WTC11 (cell line): ENCODE data around the gene ACTC1. TPM values are rescaled to one million over a fixed set of nuclear protein-coding genes. Genes with fewer than 3 reads are reported as not detected.

ENCODE experiments used
- ATAC-seq: fragments of 200-7000 bp; cut with Tn5 transposase; 2 replicates; pipeline ENCODE4 v1.10.0; 2021; ENCODE audit warnings: mild to moderate bottlenecking, moderate library complexity
- CTCF ChIA-PET: fragments of 300-600 bp; sonication (Branson Sonifier 250); formaldehyde crosslinking; loops from one replicate; lab custom pipeline; 2021; ENCODE audit warnings: antibody characterized with exemption; lab: Charles Lee
- POLR2A ChIA-PET: fragments of 350-600 bp; sonication (Branson Sonifier 250); formaldehyde crosslinking; loops from one replicate; lab custom pipeline; 2021; ENCODE audit warnings: antibody characterized with exemption; lab: Charles Lee
- DNase-seq: peaks from one replicate; pipeline ENCODE4 v3.0.0; 2021; ENCODE audit warnings: low spot score
- H3K27ac Mint-ChIP-seq: 2 replicates; pipeline ENCODE4 v1.8.0; 2021; ENCODE audit warnings: mixed read lengths
- H3K27me3 Mint-ChIP-seq: 2 replicates; pipeline ENCODE4 v1.8.0; 2021; ENCODE audit warnings: low read depth, mild to moderate bottlenecking, moderate library complexity, mixed read lengths
- H3K36me3 Mint-ChIP-seq: 2 replicates; pipeline ENCODE4 v1.8.0; 2021; ENCODE audit warnings: mixed read lengths
- H3K4me1 Mint-ChIP-seq: 2 replicates; pipeline ENCODE4 v1.8.0; 2022; ENCODE audit warnings: mixed read lengths
- H3K4me3 Mint-ChIP-seq: 2 replicates; pipeline ENCODE4 v1.8.0; 2021; ENCODE audit warnings: mild to moderate bottlenecking, moderate library complexity, mixed read lengths
- H3K9me3 Mint-ChIP-seq: 2 replicates; pipeline ENCODE4 v1.8.0; 2021; ENCODE audit warnings: mixed read lengths
- CBFB ChIP-seq: sonication (generic); formaldehyde crosslinking; IDR thresholded peaks from 2 replicates; pipeline ENCODE4 v1.8.1; 2022; ENCODE audit warnings: mild to moderate bottlenecking, low read depth, missing genetic modification reagents
- GTF2I ChIP-seq: fragments of 250-450 bp; sonication (Bioruptor Pico); conservative IDR thresholded peaks from 2 replicates; pipeline ENCODE4 v1.4.0; 2021; ENCODE audit warnings: mild to moderate bottlenecking
- JAZF1 ChIP-seq: fragments of 250-450 bp; sonication (Bioruptor Pico); IDR thresholded peaks from 2 replicates; pipeline ENCODE4 v1.9.0; 2021; ENCODE audit warnings: moderate library complexity, mild to moderate bottlenecking, inconsistent platforms
- NR2C2 ChIP-seq: sonication (generic); formaldehyde crosslinking; IDR thresholded peaks from 2 replicates; pipeline ENCODE4 v1.8.0; 2022; ENCODE audit warnings: mild to moderate bottlenecking, missing genetic modification reagents
- SMAD4 ChIP-seq: sonication (generic); formaldehyde crosslinking; IDR thresholded peaks from 2 replicates; pipeline ENCODE4 v1.8.0; 2022; ENCODE audit warnings: mild to moderate bottlenecking, missing genetic modification reagents
- SP1 ChIP-seq: sonication (generic); formaldehyde crosslinking; conservative IDR thresholded peaks from 2 replicates; pipeline ENCODE4 v1.8.1; 2022; ENCODE audit warnings: missing genetic modification reagents
- TCF7 ChIP-seq: sonication (generic); formaldehyde crosslinking; IDR thresholded peaks from 2 replicates; pipeline ENCODE4 v1.8.0; 2022; ENCODE audit warnings: mild to moderate bottlenecking, low read depth, missing genetic modification reagents, moderate library complexity
- TEAD4 ChIP-seq: sonication (generic); formaldehyde crosslinking; IDR thresholded peaks from 2 replicates; pipeline ENCODE4 v1.8.0; 2022; ENCODE audit warnings: mild to moderate bottlenecking, missing genetic modification reagents
- ZNF219 ChIP-seq: sonication (generic); formaldehyde crosslinking; IDR thresholded peaks from 2 replicates; pipeline ENCODE4 v1.8.0; 2023; ENCODE audit warnings: missing genetic modification reagents, mild to moderate bottlenecking, borderline replicate concordance
- ZNF423 ChIP-seq: fragments of 250-450 bp; sonication (Bioruptor Pico); IDR thresholded peaks from 2 replicates; pipeline ENCODE4 v2.1.2; 2022; ENCODE audit warnings: mild to moderate bottlenecking, moderate library complexity
- total RNA-seq: library from RNA; stranded (reverse); gene quantifications from 3 replicates; pipeline ENCODE4 v1.2.3, GENCODE V29; 2021
- TF ChIP-seq, protein P1 (sequence below): fragments of 250-450 bp; sonication (Bioruptor Pico); conservative IDR thresholded peaks from 2 replicates; pipeline ENCODE4 v1.9.0; 2021; ENCODE audit warnings: mild to moderate bottlenecking
- TF ChIP-seq, protein P2 (sequence below): fragments of 250-450 bp; sonication (Bioruptor Pico); IDR thresholded peaks from 2 replicates; pipeline ENCODE4 v1.9.0; 2021; ENCODE audit warnings: mild to moderate bottlenecking, borderline replicate concordance
- TF ChIP-seq, protein P3 (sequence below): fragments of 250-450 bp; sonication (Bioruptor Pico); IDR thresholded peaks from 2 replicates; pipeline ENCODE4 v2.1.2; 2022; ENCODE audit warnings: mild to moderate bottlenecking, moderate library complexity
- TF ChIP-seq, protein P4 (sequence below): sonication (generic); formaldehyde crosslinking; IDR thresholded peaks from 2 replicates; pipeline ENCODE4 v1.8.1; 2022; ENCODE audit warnings: mild to moderate bottlenecking, moderate library complexity, missing genetic modification reagents
- TF ChIP-seq, protein P5 (sequence below): sonication (generic); formaldehyde crosslinking; conservative IDR thresholded peaks from 2 replicates; pipeline ENCODE4 v1.8.1; 2023; ENCODE audit warnings: mild to moderate bottlenecking, low read depth, missing genetic modification reagents, moderate library complexity
- TF ChIP-seq, protein P6 (sequence below): sonication (generic); formaldehyde crosslinking; IDR thresholded peaks from 2 replicates; pipeline ENCODE4 v1.8.1; 2023; ENCODE audit warnings: mild to moderate bottlenecking, missing genetic modification reagents, moderate library complexity
- TF ChIP-seq, protein P7 (sequence below): sonication (generic); formaldehyde crosslinking; IDR thresholded peaks from 2 replicates; pipeline ENCODE4 v1.8.0; 2022; ENCODE audit warnings: mild to moderate bottlenecking, missing genetic modification reagents
- TF ChIP-seq, protein P8 (sequence below): fragments of 250-450 bp; sonication (Bioruptor Pico); IDR thresholded peaks from 2 replicates; pipeline ENCODE4 v1.9.0; 2021; ENCODE audit warnings: mild to moderate bottlenecking
- TF ChIP-seq, protein P9 (sequence below): sonication (generic); formaldehyde crosslinking; IDR thresholded peaks from 2 replicates; pipeline ENCODE4 v1.8.0; 2022; ENCODE audit warnings: mild to moderate bottlenecking, missing genetic modification reagents

Gene ACTC1
- total RNA-seq, 1 experiment from 2014 or later = 12.6 TPM

DNA sequence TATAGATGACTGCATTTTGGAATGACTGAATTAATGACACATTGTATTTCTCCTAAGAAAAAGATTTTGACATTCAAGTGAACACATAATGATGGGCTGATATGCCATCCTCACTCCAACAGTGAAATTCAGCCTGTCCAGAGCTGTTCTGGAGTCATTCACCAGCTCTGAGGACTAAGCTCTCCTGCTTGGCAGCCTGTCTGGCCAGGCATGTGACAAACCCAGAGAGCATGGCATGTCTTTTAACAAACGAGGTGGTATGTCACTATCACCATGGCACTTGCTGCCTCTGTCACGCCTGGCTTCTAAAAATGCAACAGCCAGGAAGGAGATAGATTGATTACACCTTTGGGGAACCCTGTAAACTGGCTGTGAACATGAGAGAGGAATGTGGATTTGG, 1.4 kb downstream of the ACTC1 start (continued):
- TF ChIP-seq, protein P1, sequence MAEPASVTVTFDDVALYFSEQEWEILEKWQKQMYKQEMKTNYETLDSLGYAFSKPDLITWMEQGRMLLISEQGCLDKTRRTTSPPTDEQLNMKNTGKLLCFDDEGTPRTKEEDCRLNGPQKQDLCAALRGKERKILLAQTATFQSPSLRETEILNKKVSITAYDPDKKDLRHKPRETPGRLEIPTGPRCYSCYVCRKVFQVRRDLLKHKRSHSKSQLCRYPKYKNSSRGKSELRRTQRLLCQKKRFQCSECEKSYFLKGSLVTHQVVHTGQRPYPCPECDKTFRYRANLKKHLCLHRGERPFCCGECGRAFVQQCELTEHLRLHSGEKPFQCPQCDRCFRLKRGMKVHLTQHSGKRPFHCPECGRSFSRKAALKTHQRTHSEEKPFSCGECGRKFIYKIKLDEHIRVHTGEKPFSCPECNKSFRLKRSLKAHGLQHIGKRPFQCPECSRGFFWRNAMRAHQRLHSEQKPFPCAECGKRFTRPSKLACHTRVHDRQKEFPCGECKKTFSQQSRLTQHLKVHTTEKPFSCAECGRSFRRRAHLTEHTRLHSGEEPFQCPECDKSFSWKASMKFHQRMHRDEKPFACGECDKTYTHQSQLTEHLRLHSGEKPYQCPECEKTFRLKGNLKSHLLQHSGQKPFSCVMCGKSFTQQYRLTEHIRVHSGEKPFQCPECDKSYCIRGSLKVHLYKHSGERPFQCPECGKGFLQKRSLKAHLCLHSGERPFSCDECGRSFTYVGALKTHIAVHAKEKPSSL (CRISPR knock-in tag) = no peak
- TF ChIP-seq, protein P2, sequence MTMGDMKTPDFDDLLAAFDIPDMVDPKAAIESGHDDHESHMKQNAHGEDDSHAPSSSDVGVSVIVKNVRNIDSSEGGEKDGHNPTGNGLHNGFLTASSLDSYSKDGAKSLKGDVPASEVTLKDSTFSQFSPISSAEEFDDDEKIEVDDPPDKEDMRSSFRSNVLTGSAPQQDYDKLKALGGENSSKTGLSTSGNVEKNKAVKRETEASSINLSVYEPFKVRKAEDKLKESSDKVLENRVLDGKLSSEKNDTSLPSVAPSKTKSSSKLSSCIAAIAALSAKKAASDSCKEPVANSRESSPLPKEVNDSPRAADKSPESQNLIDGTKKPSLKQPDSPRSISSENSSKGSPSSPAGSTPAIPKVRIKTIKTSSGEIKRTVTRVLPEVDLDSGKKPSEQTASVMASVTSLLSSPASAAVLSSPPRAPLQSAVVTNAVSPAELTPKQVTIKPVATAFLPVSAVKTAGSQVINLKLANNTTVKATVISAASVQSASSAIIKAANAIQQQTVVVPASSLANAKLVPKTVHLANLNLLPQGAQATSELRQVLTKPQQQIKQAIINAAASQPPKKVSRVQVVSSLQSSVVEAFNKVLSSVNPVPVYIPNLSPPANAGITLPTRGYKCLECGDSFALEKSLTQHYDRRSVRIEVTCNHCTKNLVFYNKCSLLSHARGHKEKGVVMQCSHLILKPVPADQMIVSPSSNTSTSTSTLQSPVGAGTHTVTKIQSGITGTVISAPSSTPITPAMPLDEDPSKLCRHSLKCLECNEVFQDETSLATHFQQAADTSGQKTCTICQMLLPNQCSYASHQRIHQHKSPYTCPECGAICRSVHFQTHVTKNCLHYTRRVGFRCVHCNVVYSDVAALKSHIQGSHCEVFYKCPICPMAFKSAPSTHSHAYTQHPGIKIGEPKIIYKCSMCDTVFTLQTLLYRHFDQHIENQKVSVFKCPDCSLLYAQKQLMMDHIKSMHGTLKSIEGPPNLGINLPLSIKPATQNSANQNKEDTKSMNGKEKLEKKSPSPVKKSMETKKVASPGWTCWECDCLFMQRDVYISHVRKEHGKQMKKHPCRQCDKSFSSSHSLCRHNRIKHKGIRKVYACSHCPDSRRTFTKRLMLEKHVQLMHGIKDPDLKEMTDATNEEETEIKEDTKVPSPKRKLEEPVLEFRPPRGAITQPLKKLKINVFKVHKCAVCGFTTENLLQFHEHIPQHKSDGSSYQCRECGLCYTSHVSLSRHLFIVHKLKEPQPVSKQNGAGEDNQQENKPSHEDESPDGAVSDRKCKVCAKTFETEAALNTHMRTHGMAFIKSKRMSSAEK (CRISPR knock-in tag) = no peak
- TF ChIP-seq GTF2I (CRISPR knock-in tag) (no peak), NR2C2 (CRISPR knock-in tag) (no peak), SMAD4 (no peak), ZNF219 (CRISPR knock-in tag) (no peak)
- TF ChIP-seq, protein P3, sequence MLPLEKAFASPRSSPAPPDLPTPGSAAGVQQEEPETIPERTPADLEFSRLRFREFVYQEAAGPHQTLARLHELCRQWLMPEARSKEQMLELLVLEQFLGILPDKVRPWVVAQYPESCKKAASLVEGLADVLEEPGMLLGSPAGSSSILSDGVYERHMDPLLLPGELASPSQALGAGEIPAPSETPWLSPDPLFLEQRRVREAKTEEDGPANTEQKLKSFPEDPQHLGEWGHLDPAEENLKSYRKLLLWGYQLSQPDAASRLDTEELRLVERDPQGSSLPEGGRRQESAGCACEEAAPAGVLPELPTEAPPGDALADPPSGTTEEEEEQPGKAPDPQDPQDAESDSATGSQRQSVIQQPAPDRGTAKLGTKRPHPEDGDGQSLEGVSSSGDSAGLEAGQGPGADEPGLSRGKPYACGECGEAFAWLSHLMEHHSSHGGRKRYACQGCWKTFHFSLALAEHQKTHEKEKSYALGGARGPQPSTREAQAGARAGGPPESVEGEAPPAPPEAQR (CRISPR knock-in tag) = no peak
- TF ChIP-seq, protein P4, sequence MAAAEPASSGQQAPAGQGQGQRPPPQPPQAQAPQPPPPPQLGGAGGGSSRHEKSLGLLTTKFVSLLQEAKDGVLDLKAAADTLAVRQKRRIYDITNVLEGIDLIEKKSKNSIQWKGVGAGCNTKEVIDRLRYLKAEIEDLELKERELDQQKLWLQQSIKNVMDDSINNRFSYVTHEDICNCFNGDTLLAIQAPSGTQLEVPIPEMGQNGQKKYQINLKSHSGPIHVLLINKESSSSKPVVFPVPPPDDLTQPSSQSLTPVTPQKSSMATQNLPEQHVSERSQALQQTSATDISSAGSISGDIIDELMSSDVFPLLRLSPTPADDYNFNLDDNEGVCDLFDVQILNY (CRISPR knock-in tag) = no peak

DNA sequence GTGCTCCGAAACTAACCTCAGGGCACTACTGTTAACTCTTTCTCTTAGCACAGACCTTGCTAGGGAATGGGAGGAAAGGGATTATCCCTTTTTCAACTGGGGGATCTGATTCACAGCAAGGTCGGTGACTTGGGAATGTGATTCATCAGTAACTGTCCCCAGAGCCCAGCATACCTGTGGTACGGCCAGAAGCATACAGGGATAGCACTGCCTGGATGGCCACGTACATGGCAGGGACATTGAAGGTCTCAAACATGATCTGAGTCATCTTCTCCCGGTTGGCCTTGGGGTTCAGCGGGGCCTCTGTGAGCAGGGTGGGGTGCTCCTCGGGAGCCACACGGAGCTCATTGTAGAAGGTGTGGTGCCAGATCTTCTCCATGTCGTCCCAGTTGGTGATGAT, 2.3 kb downstream of the ACTC1 start:
- Mint-ChIP-seq H3K36me3 (no peaks in the 10 kb centered on the region), H3K4me1 (no peaks in the 10 kb centered on the region), H3K27ac (no peak overlapping the region), H3K4me3 (no peak overlapping the region), H3K9me3 (no peaks in the 10 kb centered on the region), H3K27me3 (peaks cover 39% of the 10 kb centered on the region)
- no peak for DNase-seq
- ATAC-seq = no peak
- CTCF ChIA-PET = no interaction called here
- POLR2A ChIA-PET = no interaction called here
- TF ChIP-seq, protein P5, sequence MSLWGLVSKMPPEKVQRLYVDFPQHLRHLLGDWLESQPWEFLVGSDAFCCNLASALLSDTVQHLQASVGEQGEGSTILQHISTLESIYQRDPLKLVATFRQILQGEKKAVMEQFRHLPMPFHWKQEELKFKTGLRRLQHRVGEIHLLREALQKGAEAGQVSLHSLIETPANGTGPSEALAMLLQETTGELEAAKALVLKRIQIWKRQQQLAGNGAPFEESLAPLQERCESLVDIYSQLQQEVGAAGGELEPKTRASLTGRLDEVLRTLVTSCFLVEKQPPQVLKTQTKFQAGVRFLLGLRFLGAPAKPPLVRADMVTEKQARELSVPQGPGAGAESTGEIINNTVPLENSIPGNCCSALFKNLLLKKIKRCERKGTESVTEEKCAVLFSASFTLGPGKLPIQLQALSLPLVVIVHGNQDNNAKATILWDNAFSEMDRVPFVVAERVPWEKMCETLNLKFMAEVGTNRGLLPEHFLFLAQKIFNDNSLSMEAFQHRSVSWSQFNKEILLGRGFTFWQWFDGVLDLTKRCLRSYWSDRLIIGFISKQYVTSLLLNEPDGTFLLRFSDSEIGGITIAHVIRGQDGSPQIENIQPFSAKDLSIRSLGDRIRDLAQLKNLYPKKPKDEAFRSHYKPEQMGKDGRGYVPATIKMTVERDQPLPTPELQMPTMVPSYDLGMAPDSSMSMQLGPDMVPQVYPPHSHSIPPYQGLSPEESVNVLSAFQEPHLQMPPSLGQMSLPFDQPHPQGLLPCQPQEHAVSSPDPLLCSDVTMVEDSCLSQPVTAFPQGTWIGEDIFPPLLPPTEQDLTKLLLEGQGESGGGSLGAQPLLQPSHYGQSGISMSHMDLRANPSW (CRISPR knock-in tag) = no peak
- TF ChIP-seq ZNF423 (CRISPR knock-in tag) (no peak), SP1 (CRISPR knock-in tag) (no peak), TCF7 (CRISPR knock-in tag) (no peak), CBFB (no peak), JAZF1 (CRISPR knock-in tag) (no peak), TEAD4 (CRISPR knock-in tag) (no peak)
- TF ChIP-seq, protein P6, sequence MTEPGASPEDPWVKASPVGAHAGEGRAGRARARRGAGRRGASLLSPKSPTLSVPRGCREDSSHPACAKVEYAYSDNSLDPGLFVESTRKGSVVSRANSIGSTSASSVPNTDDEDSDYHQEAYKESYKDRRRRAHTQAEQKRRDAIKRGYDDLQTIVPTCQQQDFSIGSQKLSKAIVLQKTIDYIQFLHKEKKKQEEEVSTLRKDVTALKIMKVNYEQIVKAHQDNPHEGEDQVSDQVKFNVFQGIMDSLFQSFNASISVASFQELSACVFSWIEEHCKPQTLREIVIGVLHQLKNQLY (CRISPR knock-in tag) = no peak
- TF ChIP-seq, protein P7, sequence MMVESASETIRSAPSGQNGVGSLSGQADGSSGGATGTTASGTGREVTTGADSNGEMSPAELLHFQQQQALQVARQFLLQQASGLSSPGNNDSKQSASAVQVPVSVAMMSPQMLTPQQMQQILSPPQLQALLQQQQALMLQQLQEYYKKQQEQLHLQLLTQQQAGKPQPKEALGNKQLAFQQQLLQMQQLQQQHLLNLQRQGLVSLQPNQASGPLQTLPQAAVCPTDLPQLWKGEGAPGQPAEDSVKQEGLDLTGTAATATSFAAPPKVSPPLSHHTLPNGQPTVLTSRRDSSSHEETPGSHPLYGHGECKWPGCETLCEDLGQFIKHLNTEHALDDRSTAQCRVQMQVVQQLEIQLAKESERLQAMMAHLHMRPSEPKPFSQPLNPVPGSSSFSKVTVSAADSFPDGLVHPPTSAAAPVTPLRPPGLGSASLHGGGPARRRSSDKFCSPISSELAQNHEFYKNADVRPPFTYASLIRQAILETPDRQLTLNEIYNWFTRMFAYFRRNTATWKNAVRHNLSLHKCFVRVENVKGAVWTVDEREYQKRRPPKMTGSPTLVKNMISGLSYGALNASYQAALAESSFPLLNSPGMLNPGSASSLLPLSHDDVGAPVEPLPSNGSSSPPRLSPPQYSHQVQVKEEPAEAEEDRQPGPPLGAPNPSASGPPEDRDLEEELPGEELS (CRISPR knock-in tag) = no peak
- TF ChIP-seq, protein P8, sequence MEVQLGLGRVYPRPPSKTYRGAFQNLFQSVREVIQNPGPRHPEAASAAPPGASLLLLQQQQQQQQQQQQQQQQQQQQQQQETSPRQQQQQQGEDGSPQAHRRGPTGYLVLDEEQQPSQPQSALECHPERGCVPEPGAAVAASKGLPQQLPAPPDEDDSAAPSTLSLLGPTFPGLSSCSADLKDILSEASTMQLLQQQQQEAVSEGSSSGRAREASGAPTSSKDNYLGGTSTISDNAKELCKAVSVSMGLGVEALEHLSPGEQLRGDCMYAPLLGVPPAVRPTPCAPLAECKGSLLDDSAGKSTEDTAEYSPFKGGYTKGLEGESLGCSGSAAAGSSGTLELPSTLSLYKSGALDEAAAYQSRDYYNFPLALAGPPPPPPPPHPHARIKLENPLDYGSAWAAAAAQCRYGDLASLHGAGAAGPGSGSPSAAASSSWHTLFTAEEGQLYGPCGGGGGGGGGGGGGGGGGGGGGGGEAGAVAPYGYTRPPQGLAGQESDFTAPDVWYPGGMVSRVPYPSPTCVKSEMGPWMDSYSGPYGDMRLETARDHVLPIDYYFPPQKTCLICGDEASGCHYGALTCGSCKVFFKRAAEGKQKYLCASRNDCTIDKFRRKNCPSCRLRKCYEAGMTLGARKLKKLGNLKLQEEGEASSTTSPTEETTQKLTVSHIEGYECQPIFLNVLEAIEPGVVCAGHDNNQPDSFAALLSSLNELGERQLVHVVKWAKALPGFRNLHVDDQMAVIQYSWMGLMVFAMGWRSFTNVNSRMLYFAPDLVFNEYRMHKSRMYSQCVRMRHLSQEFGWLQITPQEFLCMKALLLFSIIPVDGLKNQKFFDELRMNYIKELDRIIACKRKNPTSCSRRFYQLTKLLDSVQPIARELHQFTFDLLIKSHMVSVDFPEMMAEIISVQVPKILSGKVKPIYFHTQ (CRISPR knock-in tag) = no peak
- TF ChIP-seq, protein P9, sequence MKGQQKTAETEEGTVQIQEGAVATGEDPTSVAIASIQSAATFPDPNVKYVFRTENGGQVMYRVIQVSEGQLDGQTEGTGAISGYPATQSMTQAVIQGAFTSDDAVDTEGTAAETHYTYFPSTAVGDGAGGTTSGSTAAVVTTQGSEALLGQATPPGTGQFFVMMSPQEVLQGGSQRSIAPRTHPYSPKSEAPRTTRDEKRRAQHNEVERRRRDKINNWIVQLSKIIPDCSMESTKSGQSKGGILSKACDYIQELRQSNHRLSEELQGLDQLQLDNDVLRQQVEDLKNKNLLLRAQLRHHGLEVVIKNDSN = no peak
